22Rv1 (cell line): ENCODE results near the gene TBC1D22A.

Experiments used
- H3K27ac ChIP-seq: fragments of 450-650 bp; 2 replicates; pipeline ENCODE4 v1.5.1; 2017
- ZFX ChIP-seq: fragments of 450-650 bp; IDR thresholded peaks from 2 replicates; pipeline ENCODE4 v1.6.1; 2017; ENCODE audit warnings: antibody characterized with exemption, borderline replicate concordance
- TF ChIP-seq, protein P1 (sequence below): fragments of 450-650 bp; IDR thresholded peaks from 2 replicates; pipeline ENCODE4 v1.5.1; 2017; ENCODE audit warnings: mild to moderate bottlenecking

Gene TBC1D22A

DNA sequence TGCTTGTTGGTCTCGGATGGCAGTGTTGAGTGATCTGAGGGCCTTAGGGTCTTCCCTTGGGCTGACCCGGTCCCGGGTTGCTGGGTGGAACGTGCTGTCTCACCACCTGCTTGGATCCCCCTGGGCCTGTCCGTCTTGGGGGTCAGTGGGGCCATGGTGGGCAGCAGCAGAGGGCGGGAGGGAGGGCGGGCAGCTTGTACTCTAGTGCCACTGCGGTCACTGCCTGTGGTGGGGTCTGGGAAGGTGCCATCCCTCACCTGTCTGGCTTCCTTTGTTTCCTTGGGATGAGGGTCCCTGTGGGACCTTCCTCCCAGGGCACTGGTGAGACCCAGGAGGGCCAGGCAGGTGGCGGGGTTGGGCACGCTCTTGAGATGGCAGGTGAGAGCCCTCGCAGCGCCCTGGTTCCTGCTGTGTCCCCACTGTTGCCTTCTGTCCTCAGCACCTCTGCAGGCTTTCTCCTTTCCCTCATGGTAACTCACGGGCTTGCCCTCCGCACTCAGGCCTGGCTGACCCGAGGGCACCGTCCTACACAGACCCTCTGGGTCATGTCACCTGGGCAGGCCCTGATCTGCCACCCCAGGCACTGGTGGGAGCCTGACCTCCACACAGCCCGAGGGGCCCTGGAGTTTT lies 34.2 kb downstream of the TBC1D22A start:
- TF ChIP-seq, protein P1, sequence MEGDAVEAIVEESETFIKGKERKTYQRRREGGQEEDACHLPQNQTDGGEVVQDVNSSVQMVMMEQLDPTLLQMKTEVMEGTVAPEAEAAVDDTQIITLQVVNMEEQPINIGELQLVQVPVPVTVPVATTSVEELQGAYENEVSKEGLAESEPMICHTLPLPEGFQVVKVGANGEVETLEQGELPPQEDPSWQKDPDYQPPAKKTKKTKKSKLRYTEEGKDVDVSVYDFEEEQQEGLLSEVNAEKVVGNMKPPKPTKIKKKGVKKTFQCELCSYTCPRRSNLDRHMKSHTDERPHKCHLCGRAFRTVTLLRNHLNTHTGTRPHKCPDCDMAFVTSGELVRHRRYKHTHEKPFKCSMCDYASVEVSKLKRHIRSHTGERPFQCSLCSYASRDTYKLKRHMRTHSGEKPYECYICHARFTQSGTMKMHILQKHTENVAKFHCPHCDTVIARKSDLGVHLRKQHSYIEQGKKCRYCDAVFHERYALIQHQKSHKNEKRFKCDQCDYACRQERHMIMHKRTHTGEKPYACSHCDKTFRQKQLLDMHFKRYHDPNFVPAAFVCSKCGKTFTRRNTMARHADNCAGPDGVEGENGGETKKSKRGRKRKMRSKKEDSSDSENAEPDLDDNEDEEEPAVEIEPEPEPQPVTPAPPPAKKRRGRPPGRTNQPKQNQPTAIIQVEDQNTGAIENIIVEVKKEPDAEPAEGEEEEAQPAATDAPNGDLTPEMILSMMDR: no peak
- no peak for TF ChIP-seq ZFX
- no peak overlapping the region for H3K27ac ChIP-seq

GRCh38 chr22:46797355-46797754 lies 34.9 kb downstream of the TBC1D22A start:
- no peak overlapping the region for H3K27ac ChIP-seq
- TF ChIP-seq, protein P1: peak; percentile 8; the same call in 1 of the 2 replicates
- TF ChIP-seq ZFX: no peak

DNA sequence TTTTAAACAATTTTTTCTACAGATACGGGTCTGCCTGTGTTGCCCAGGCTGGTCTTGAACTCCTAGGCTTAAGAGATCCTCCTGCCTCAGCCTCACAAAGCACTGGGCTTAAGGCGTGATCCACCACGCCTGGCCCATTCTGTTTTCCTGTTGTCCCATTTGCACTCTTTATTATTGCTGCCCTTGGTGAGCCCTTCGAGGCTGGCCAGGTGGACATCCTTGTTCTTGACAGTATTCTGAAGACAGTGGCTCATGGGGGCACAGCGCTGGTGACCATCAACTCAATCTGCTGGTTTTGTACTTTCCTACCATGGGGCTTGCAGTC lies 35.6 kb downstream of the TBC1D22A start:
- no peak for TF ChIP-seq ZFX
- TF ChIP-seq, protein P1: no peak
- no peak overlapping the region for H3K27ac ChIP-seq

DNA sequence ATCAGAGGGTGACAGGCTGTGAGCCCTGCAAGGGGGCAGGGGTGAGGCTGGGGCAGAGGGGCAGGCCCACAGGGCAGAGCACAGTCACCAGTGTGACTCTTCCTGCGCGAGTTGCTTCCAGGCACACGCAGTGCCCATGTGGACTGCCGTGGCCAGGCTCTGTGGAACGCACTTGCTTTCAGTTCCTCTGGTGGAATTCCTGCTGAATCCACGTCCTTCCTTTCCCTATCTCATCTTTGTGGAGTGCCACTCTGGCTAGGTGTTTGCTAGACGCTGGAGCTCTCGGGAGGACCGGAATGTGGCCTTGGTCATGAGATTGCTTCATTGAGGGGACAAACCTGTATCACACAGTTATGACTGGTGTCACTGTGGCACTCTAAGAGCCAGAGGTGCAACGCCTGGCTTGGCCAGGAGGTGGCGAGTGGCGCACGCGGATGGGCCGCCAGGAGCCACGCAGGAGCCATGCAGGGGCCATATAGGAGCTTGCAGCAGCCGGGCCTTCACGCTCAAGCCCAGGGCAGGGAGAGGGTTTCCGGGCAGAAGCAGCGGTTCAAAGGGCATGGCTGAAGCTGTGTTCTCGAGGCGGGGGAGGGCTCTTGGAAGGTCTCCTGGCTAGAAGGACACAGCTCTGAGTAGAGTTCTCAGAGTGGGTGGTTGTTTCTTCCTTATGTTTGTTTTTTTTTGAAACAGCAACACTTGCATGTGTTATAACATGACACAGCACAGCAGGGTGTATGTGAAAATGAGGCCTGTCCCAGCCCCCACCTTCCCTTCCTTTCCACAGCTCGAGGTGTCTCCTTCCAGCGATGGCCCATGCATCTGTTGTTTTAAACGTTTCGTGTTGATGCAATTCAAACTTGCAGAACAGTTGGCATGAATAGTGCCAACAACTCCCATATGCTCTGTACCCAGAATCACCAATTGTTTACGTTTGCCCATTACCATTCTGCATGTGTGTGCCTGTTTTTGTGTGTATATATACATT lies 36.2 kb downstream of the TBC1D22A start:
- no peak for TF ChIP-seq ZFX
- TF ChIP-seq, protein P1: peak; percentile 93
- H3K27ac ChIP-seq: no peak overlapping the region

GRCh38 chr22:46799626-46800025 lies 37.2 kb downstream of the TBC1D22A start:
- TF ChIP-seq, protein P1: no peak
- no peak for TF ChIP-seq ZFX
- no peak overlapping the region for H3K27ac ChIP-seq

DNA sequence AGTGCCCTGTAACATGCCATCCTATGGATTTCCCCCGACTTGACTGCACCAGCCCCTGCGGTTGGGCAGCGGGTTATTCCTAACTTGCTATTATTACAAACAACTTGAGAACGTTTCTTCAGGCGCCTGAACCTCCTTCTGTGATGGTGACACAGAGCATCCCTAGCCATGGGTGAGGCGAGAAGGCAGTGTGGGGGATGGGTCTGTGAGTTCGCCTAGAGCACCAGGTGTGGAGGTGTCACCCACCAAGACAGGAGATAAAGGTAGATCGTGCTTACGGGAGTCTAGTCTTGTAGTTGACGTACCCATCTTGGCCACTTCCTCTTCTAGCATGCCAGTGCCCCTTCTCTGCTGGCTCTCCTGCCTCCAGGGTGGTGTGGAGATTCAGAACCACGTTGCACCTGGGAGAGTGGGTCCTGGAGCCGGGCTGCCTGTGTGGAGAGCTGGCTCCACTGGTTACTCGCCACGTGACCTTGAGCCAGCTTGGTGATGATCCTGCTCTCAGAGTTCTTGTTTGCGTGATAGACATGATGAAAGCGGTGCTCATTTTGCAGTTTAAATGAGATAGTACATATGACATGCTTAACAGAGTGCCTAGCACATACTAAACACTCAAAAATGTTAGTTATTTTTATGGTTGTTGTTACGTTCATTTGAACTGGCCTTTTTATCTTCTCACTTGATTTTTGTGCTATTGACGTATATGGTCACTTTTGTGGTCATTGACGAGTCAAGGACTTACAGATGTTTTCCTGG lies 37.8 kb downstream of the TBC1D22A start:
- H3K27ac ChIP-seq: no peak overlapping the region
- TF ChIP-seq ZFX: no peak
- TF ChIP-seq, protein P1: no peak
